GM04504 (cell line): ENCODE data around the gene CNTNAP2.

ENCODE experiments used
- DNase-seq: peaks from one replicate; pipeline ENCODE4 v3.0.0-alpha.2; 2012; ENCODE audit warnings: low read depth

CNTNAP2 gene

GRCh38 chr7:147411096-147411495, 1294.5 kb downstream of the CNTNAP2 start:
- DNase-seq, result no peak

- no peak for DNase-seq
Measured at GRCh38 chr7:147412109-147412508, 1295.5 kb downstream of the CNTNAP2 start.

- peak; percentile 70 for DNase-seq
Measured at GRCh38 chr7:147412782-147413556, 1296.4 kb downstream of the CNTNAP2 start.

- no peak for DNase-seq
Measured at GRCh38 chr7:147413557-147413870, 1296.9 kb downstream of the CNTNAP2 start.

- DNase-seq, result no peak
Measured at GRCh38 chr7:147415991-147416390, 1299.4 kb downstream of the CNTNAP2 start.

GRCh38 chr7:147418966-147419365, 1302.4 kb downstream of the CNTNAP2 start:
- DNase-seq, result no peak

GRCh38 chr7:147423875-147424274, 1307.3 kb downstream of the CNTNAP2 start:
- DNase-seq, result no peak

- no peak for DNase-seq
Measured at GRCh38 chr7:147428075-147428474, 1311.5 kb downstream of the CNTNAP2 start.

- no peak for DNase-seq
Measured at GRCh38 chr7:147429961-147430360, 1313.4 kb downstream of the CNTNAP2 start.

- no peak for DNase-seq
Measured at GRCh38 chr7:147432079-147432478, 1315.5 kb downstream of the CNTNAP2 start.

- no peak for DNase-seq
Measured at GRCh38 chr7:147432576-147432975, 1316.0 kb downstream of the CNTNAP2 start.

- no peak for DNase-seq
Measured at GRCh38 chr7:147436718-147437117, 1320.1 kb downstream of the CNTNAP2 start.

- no peak for DNase-seq
Measured at GRCh38 chr7:147438216-147438615, 1321.6 kb downstream of the CNTNAP2 start.

- no peak for DNase-seq
Measured at GRCh38 chr7:147443942-147444341, 1327.3 kb downstream of the CNTNAP2 start.

GRCh38 chr7:147452816-147453215, 1336.2 kb downstream of the CNTNAP2 start:
- DNase-seq, result no peak

- no peak for DNase-seq
Measured at GRCh38 chr7:147465223-147465622, 1348.6 kb downstream of the CNTNAP2 start.

GRCh38 chr7:147472556-147472955, 1356.0 kb downstream of the CNTNAP2 start:
- DNase-seq, result no peak

- DNase-seq, result no peak
Measured at GRCh38 chr7:147474862-147475261, 1358.3 kb downstream of the CNTNAP2 start.

- no peak for DNase-seq
Measured at GRCh38 chr7:147477526-147477925, 1360.9 kb downstream of the CNTNAP2 start.

- no peak for DNase-seq
Measured at GRCh38 chr7:147478796-147479195, 1362.2 kb downstream of the CNTNAP2 start.

GRCh38 chr7:147483634-147484292, 1367.2 kb downstream of the CNTNAP2 start:
- DNase-seq, result no peak

GRCh38 chr7:147485660-147486210, 1369.1 kb downstream of the CNTNAP2 start:
- no peak for DNase-seq

- DNase-seq, result no peak
Measured at GRCh38 chr7:147492606-147493005, 1376.0 kb downstream of the CNTNAP2 start.
